Bronchial epithelial cell (primary cell): ENCODE data around the gene RUVBL1. TPM values are rescaled to one million over a fixed set of nuclear protein-coding genes. Genes with fewer than 3 reads are reported as not detected.

Experiments
- DNase-seq: peaks from one replicate; pipeline ENCODE4 v3.0.0-alpha.2; 2010; ENCODE audit warnings: low read depth
- FAIRE-seq: peaks from 2 replicates; lab custom pipeline; 2011; peaks lifted over from hg19 to GRCh38; lab: Jason Lieb, UNC
- H3K27me3 ChIP-seq: 2 replicates; pipeline ENCODE4 v1.5.1; 2011; ENCODE audit warnings: low read length; ENCODE audit not compliant: control insufficient read depth, insufficient read depth
- H3K36me3 ChIP-seq: 2 replicates; pipeline ENCODE4 v1.5.1; 2011; ENCODE audit warnings: low read length; ENCODE audit not compliant: control insufficient read depth, insufficient read depth
- H3K4me3 ChIP-seq: 2 replicates; pipeline ENCODE4 v1.5.1; 2011; ENCODE audit warnings: mild to moderate bottlenecking, low read depth, low read length, control low read depth
- CTCF ChIP-seq: IDR thresholded peaks from 2 replicates; pipeline ENCODE4 v1.5.1; 2011; ENCODE audit warnings: mild to moderate bottlenecking, moderate library complexity, low read length, control low read depth, inconsistent platforms; ENCODE audit not compliant: insufficient read depth, severe bottlenecking
- total RNA-seq: library from RNA; depleted of rRNA; stranded (reverse); fragments of >200 nt; gene quantifications from 2 replicates; pipeline ENCODE4 v1.2.1, GENCODE V29; 2014

The RUVBL1 gene
- total RNA-seq, 1 donor from 2014 or later, result 60.8 TPM

GRCh38 chr3:128153156-128154041 is 29.8 kb upstream of the RUVBL1 start, which contains the start of gene EEFSEC:
TSS of gene EEFSEC (plus strand) at chr3:128153481. CDS start at chr3:128153508, 27 bp downstream.
- peak within 1 kb of the TSS; percentile 90 for H3K4me3 ChIP-seq
- DNase-seq (peak; percentile 63), FAIRE-seq (no peak)
- H3K27me3 ChIP-seq, result no peaks in the 10 kb centered on the region
- no peak for TF ChIP-seq CTCF
- H3K36me3 ChIP-seq, result peaks cover 2% of the 10 kb centered on the region

GRCh38 chr3:128152419-128153155 is 29.0 kb upstream of the RUVBL1 start:
- no peaks in the 10 kb centered on the region for H3K27me3 ChIP-seq
- TF ChIP-seq CTCF, result no peak
- peaks cover 2% of the 10 kb centered on the region for H3K36me3 ChIP-seq
- FAIRE-seq (no peak), DNase-seq (peak; percentile 66)
- H3K4me3 ChIP-seq, result peak overlapping the region; percentile 90

- Histone ChIP-seq H3K4me3 (no peak overlapping the region), H3K27me3 (no peaks in the 10 kb centered on the region), H3K36me3 (no peaks in the 10 kb centered on the region)
- no peak for FAIRE-seq
- TF ChIP-seq CTCF, result no peak
- no peak for DNase-seq
Measured at GRCh38 chr3:128151758-128152274, 28.2 kb upstream of the RUVBL1 start.

- Histone ChIP-seq H3K36me3 (no peaks in the 10 kb centered on the region), H3K4me3 (no peak overlapping the region), H3K27me3 (no peaks in the 10 kb centered on the region)
- no peak for TF ChIP-seq CTCF
- DNase-seq (no peak), FAIRE-seq (no peak)
Measured at GRCh38 chr3:128149650-128150049, 26.0 kb upstream of the RUVBL1 start.

GRCh38 chr3:128146201-128146600 is 22.6 kb upstream of the RUVBL1 start:
- Histone ChIP-seq H3K4me3 (no peak overlapping the region), H3K36me3 (no peaks in the 10 kb centered on the region), H3K27me3 (no peaks in the 10 kb centered on the region)
- FAIRE-seq (peak; percentile 100), DNase-seq (no peak)
- TF ChIP-seq CTCF, result no peak
